H9 (cell line): ENCODE measurements around the gene CLIP4. TPM values are rescaled to one million over a fixed set of nuclear protein-coding genes. Genes with fewer than 3 reads are reported as not detected.

Experiments used
- DNase-seq: peaks from one replicate; pipeline ENCODE4 v3.0.0-alpha.2; 2017
- H2AFZ ChIP-seq: one replicate; pipeline ENCODE4 v1.6.1; 2013; ENCODE audit warnings: mild to moderate bottlenecking, low read length, control low read depth, moderate library complexity
- H2AK5ac ChIP-seq: 2 replicates; pipeline ENCODE4 v1.6.1; 2013; ENCODE audit warnings: low read length, control low read depth, mixed read lengths; ENCODE audit not compliant: insufficient read length
- H2BK120ac ChIP-seq: one replicate; pipeline ENCODE4 v1.6.1; 2013; ENCODE audit warnings: low read depth, mild to moderate bottlenecking, low read length, control low read depth, inconsistent platforms; ENCODE audit not compliant: poor library complexity, severe bottlenecking
- H2BK12ac ChIP-seq: 2 replicates; pipeline ENCODE4 v1.6.1; 2013; ENCODE audit warnings: low read length, control low read depth, mixed read lengths, low read depth; ENCODE audit not compliant: insufficient read length
- H2BK15ac ChIP-seq: 2 replicates; pipeline ENCODE4 v1.6.1; 2013; ENCODE audit warnings: low read depth, low read length, control low read depth
- H2BK20ac ChIP-seq: one replicate; pipeline ENCODE4 v1.6.1; 2013; ENCODE audit warnings: low read depth, mild to moderate bottlenecking, low read length, control low read depth, inconsistent platforms; ENCODE audit not compliant: poor library complexity, severe bottlenecking
- H2BK5ac ChIP-seq: 2 replicates; pipeline ENCODE4 v1.6.1; 2013; ENCODE audit warnings: low read length, control low read depth, mixed read lengths; ENCODE audit not compliant: insufficient read length
- H3K14ac ChIP-seq: 2 replicates; pipeline ENCODE4 v1.6.1; 2013; ENCODE audit warnings: low read length, control low read depth; ENCODE audit not compliant: insufficient read depth
- H3K18ac ChIP-seq: 2 replicates; pipeline ENCODE4 v1.6.1; 2013; ENCODE audit warnings: low read depth, mild to moderate bottlenecking, mixed read lengths, low read length, control low read depth; ENCODE audit not compliant: insufficient read length
- H3K23ac ChIP-seq: 2 replicates; pipeline ENCODE4 v1.6.1; 2013; ENCODE audit warnings: low read length, control low read depth, mixed read lengths, low read depth; ENCODE audit not compliant: insufficient read length
- H3K23me2 ChIP-seq: 2 replicates; pipeline ENCODE4 v1.6.1; 2013; ENCODE audit warnings: low read depth, mild to moderate bottlenecking, mixed read lengths, low read length, control low read depth; ENCODE audit not compliant: insufficient read length, poor library complexity, severe bottlenecking
- H3K27ac ChIP-seq: 2 replicates; pipeline ENCODE4 v1.5.1; 2013; ENCODE audit warnings: low read length, control low read depth, mixed read lengths, low read depth; ENCODE audit not compliant: insufficient read length
- H3K27me3 ChIP-seq: 2 replicates; pipeline ENCODE4 v1.6.1; 2013; ENCODE audit warnings: low read length, control low read depth, inconsistent platforms; ENCODE audit not compliant: insufficient read depth
- H3K4ac ChIP-seq: 2 replicates; pipeline ENCODE4 v1.6.1; 2013; ENCODE audit warnings: low read depth, mild to moderate bottlenecking, control low read depth, inconsistent platforms, low read length, moderate library complexity
- H3K4me1 ChIP-seq: 2 replicates; pipeline ENCODE4 v1.6.1; 2013; ENCODE audit warnings: low read length, control low read depth, inconsistent platforms; ENCODE audit not compliant: insufficient read depth
- H3K4me2 ChIP-seq: 2 replicates; pipeline ENCODE4 v1.6.1; 2013; ENCODE audit warnings: low read length, control low read depth, mixed read lengths; ENCODE audit not compliant: insufficient read length, insufficient read depth
- H3K56ac ChIP-seq: 2 replicates; pipeline ENCODE4 v1.6.1; 2013; ENCODE audit warnings: low read depth, mild to moderate bottlenecking, mixed read lengths, low read length, control low read depth; ENCODE audit not compliant: insufficient read length
- H3K79me1 ChIP-seq: 2 replicates; pipeline ENCODE4 v1.6.1; 2013; ENCODE audit warnings: low read depth, mild to moderate bottlenecking, moderate library complexity, low read length, control low read depth, inconsistent platforms; ENCODE audit not compliant: insufficient read depth, poor library complexity, severe bottlenecking
- H3K79me2 ChIP-seq: 2 replicates; pipeline ENCODE4 v1.6.1; 2013; ENCODE audit warnings: low read length, control low read depth, inconsistent platforms; ENCODE audit not compliant: insufficient read depth
- H3K9ac ChIP-seq: 2 replicates; pipeline ENCODE4 v1.6.1; 2013; ENCODE audit warnings: low read length, control low read depth, mixed read lengths; ENCODE audit not compliant: insufficient read length; ENCODE audit errors: extremely low read depth
- H3K9me3 ChIP-seq: one replicate; pipeline ENCODE4 v1.6.1; 2013; ENCODE audit warnings: low read depth, low read length, inconsistent platforms; ENCODE audit not compliant: control insufficient read depth
- H3T11ph ChIP-seq: one replicate; pipeline ENCODE4 v1.6.1; 2013; ENCODE audit warnings: mild to moderate bottlenecking, low read length, control low read depth, inconsistent platforms
- H4K20me1 ChIP-seq: one replicate; pipeline ENCODE4 v1.6.1; 2013; ENCODE audit not compliant: control insufficient read depth, insufficient read length, insufficient read depth
- H4K5ac ChIP-seq: 2 replicates; pipeline ENCODE4 v1.6.1; 2013; ENCODE audit warnings: low read depth, mild to moderate bottlenecking, mixed read lengths, low read length, control low read depth; ENCODE audit not compliant: insufficient read length
- H4K8ac ChIP-seq: replicated peaks from 2 replicates; pipeline ENCODE4 v1.6.1; 2013; ENCODE audit warnings: low read length, control low read depth, mixed read lengths, low read depth; ENCODE audit not compliant: insufficient read length
- H4K91ac ChIP-seq: 2 replicates; pipeline ENCODE4 v1.6.1; 2013; ENCODE audit warnings: low read depth, mild to moderate bottlenecking, moderate library complexity, mixed read lengths, low read length, control low read depth; ENCODE audit not compliant: insufficient read length
- H3K27ac Mint-ChIP-seq, 3 experiments: 2 replicates in 2 of 3; 3 replicates in 1 of 3; pipeline ENCODE4 v1.8.0; 2020 to 2021; ENCODE audit warnings: mixed read lengths in 3 of 3, mild to moderate bottlenecking in 1 of 3, moderate library complexity in 1 of 3
- H3K27me3 Mint-ChIP-seq: 2 replicates; pipeline ENCODE4 v1.8.0; 2021; ENCODE audit warnings: low read depth, mild to moderate bottlenecking, moderate library complexity, mixed read lengths
- H3K36me3 Mint-ChIP-seq, 3 experiments: 2 replicates in 2 of 3; 3 replicates in 1 of 3; pipeline ENCODE4 v1.8.0; 2020 to 2021; ENCODE audit warnings: low read depth in 3 of 3, mixed read lengths in 3 of 3; ENCODE audit not compliant: insufficient read depth in 1 of 3
- H3K4me1 Mint-ChIP-seq, 2 experiments: 2 replicates each; pipeline ENCODE4 v1.8.0; 2020; ENCODE audit warnings: mixed read lengths in 2 of 2
- H3K4me3 Mint-ChIP-seq, 2 experiments: 2 replicates in 1 of 2; 3 replicates in 1 of 2; pipeline ENCODE4 v1.8.0; 2020 to 2021; ENCODE audit warnings: mild to moderate bottlenecking in 2 of 2, mixed read lengths in 2 of 2, moderate library complexity in 1 of 2
- H3K9me3 Mint-ChIP-seq, 2 experiments: 2 replicates in 1 of 2; 3 replicates in 1 of 2; pipeline ENCODE4 v1.8.0; 2020; ENCODE audit warnings: mild to moderate bottlenecking in 2 of 2, mixed read lengths in 2 of 2, moderate library complexity in 1 of 2
- CTCF ChIP-seq: fragments of 200-600 bp; sonication (generic); conservative IDR thresholded peaks from 3 replicates; pipeline ENCODE4 v1.8.0; 2021; ENCODE audit warnings: antibody characterized with exemption, mild to moderate bottlenecking
- WGBS: extraction: QIAGEN DNeasy Blood & Tissue Kit; methylation state at CpG from one replicate; pipeline ENCODE4 v1.1.7; 2013; ENCODE audit warnings: missing lambda C conversion rate, low lambda C conversion rate, mixed read lengths; ENCODE audit not compliant: insufficient read length; ENCODE audit errors: extremely low coverage; 5-methylcytosine and 5-hydroxymethylcytosine counted together
- total RNA-seq: library from RNA; stranded (reverse); gene quantifications from 2 replicates; pipeline ENCODE4 v1.2.1, GENCODE V29; 2021

Gene CLIP4
- total RNA-seq, 1 experiment from 2014 or later, result 0.66 TPM

- no peak overlapping the region for H3K56ac ChIP-seq
- DNase-seq, result no peak
- Mint-ChIP-seq H3K4me1 (0 out of 4 replicates have a peak, but pooled peaks cover 0 to 6% of the 10 kb centered on the region in 2 experiments), H3K4me3 (no peak overlapping the region), H3K27me3 (peaks cover 47% of the 10 kb centered on the region), H3K27ac (no peak overlapping the region), H3K36me3 (peaks cover 3 to 15% (median 5%) of the 10 kb centered on the region in 3 experiments; a peak in 3 of 7 replicates), H3K9me3 (peaks cover 4 to 7% of the 10 kb centered on the region in 2 experiments; a peak in 4 of 5 replicates)
- no peak overlapping the region for H3K4ac ChIP-seq
- H4K91ac ChIP-seq, result no peak overlapping the region
- H4K5ac ChIP-seq, result no peak overlapping the region
- H2AFZ ChIP-seq, result no peak overlapping the region
- no peak overlapping the region for H3K23ac ChIP-seq
- H3K18ac ChIP-seq, result no peak overlapping the region
- no peak overlapping the region for H3K27ac ChIP-seq
- TF ChIP-seq CTCF, result no peak
- H3K79me2 ChIP-seq, result no peaks in the 10 kb centered on the region
- H2BK15ac ChIP-seq, result no peak overlapping the region
- H3T11ph ChIP-seq, result no peak overlapping the region
- no peaks in the 10 kb centered on the region for H3K4me1 ChIP-seq
- no peak overlapping the region for H2BK120ac ChIP-seq
- H3K14ac ChIP-seq, result no peak overlapping the region
- H3K9me3 ChIP-seq, result no peaks in the 10 kb centered on the region
- peaks cover 4% of the 10 kb centered on the region for H3K23me2 ChIP-seq
- no peak overlapping the region for H2AK5ac ChIP-seq
- WGBS, result no CpG with 5 or more reads among the region's 2 CpGs
- H3K27me3 ChIP-seq, result peaks cover 10% of the 10 kb centered on the region; the same call in 1 of the 2 replicates
- H2BK12ac ChIP-seq, result no peak overlapping the region
- H3K79me1 ChIP-seq, result no peaks in the 10 kb centered on the region
- H2BK20ac ChIP-seq, result no peak overlapping the region
- no peak overlapping the region for H3K9ac ChIP-seq
- H4K8ac ChIP-seq, result no peak overlapping the region
- no peak overlapping the region for H2BK5ac ChIP-seq
- no peaks in the 10 kb centered on the region for H4K20me1 ChIP-seq
- H3K4me2 ChIP-seq, result no peak overlapping the region
Observed at GRCh38 chr2:29120846-29121245, 5.6 kb downstream of the CLIP4 start.
